ENCODE results near the gene SESN1.

The SESN1 gene

DNA sequence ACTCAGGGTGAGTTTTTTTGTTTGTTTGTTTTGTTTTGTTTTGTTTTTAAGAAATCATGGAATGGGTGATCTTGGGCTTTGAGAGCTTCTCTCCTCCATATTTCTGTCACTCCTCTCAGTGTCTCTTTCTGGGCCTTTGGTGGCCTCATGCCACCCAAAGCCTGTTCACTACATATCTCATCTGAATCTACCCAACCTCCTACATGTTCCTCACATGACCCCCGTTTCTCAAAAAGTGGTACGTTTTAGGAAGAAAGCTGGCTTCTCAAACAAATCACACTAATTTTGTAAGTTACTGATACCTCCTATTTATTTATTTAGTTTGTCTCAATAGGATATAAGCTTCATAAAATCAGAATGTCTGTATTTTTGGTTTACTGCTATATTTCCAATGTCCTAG lies 80.0 kb downstream of the SESN1 start:
- DNase-seq (ENCODE audit: low read depth, low spot score): no peak
- TF ChIP-seq, protein P1, sequence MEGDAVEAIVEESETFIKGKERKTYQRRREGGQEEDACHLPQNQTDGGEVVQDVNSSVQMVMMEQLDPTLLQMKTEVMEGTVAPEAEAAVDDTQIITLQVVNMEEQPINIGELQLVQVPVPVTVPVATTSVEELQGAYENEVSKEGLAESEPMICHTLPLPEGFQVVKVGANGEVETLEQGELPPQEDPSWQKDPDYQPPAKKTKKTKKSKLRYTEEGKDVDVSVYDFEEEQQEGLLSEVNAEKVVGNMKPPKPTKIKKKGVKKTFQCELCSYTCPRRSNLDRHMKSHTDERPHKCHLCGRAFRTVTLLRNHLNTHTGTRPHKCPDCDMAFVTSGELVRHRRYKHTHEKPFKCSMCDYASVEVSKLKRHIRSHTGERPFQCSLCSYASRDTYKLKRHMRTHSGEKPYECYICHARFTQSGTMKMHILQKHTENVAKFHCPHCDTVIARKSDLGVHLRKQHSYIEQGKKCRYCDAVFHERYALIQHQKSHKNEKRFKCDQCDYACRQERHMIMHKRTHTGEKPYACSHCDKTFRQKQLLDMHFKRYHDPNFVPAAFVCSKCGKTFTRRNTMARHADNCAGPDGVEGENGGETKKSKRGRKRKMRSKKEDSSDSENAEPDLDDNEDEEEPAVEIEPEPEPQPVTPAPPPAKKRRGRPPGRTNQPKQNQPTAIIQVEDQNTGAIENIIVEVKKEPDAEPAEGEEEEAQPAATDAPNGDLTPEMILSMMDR (IDR thresholded peaks at IDR 0.05; ENCODE audit: insufficient read depth, low read length, missing control alignments): no peak
- H3K4me3 ChIP-seq (ENCODE audit: low read depth, low read length): no peak overlapping the region
- POLR2A ChIA-PET: no interaction called here
- CTCF ChIA-PET: interaction anchor here (0.9 kb wide), 1 partner anchor 473 kb away, joined by 3 read pairs; no protein-coding TSS in a partner anchor

DNA sequence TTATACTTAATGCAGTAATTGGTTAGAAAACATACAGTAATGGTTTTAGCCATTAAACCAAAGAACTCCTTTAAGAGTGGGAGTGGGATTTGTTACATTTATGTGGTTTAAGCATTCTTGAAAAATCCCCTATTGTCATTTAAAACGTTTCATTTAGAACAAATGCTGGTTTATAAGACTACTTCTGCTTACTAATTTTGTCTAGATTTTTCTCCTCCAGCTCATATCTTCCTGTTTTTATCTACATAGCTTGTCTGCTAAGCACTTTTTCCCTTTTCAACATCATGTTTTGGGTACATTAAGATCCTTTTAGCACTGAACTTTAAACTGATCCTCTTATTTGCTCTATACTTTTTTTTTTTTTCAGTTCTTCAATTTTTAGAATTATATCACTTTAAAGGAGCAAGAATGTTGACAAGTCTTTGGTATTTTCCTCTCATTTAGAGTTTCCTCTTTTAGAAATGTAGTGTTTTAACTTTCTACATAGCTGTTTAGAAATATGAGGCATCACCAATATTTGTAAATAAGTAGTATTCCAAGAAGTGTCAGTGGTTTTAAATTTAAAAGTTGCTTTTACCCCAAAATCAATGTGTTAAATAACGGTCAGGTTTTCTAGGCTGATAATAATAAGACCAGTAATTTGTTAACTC lies 80.9 kb downstream of the SESN1 start:
- CTCF ChIA-PET: interaction anchor here (1.2 kb wide), 1 partner anchor 8 kb away, joined by 3 read pairs; no protein-coding TSS in a partner anchor
- DNase-seq (ENCODE audit: low read depth, low spot score): no peak
- POLR2A ChIA-PET: interaction anchor here (0.7 kb wide), 1 partner anchor 827 kb away, joined by 4 read pairs; no protein-coding TSS in a partner anchor
- TF ChIP-seq, protein P1 (IDR thresholded peaks at IDR 0.05; ENCODE audit: insufficient read depth, low read length, missing control alignments): no peak
- H3K4me3 ChIP-seq (ENCODE audit: low read depth, low read length): no peak overlapping the region

DNA sequence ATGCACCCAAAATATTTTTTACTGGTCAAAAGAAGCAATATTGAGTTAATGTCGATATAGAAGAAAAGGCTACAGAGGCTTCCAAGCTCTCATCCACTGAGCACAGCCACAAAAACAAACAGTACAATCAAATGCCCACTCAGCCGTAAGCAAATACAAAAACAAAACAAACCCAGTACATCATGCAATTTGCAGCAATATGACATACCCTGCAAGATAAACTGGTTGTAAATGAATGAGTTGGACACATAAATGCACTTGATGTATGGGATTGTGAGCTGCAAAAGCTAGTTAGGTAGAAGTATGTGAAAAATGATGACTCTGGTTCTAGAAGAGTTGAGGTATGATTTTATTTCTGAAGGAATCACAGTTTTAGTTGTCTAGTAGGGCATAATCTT lies 83.9 kb downstream of the SESN1 start:
- no peak for DNase-seq (ENCODE audit: low read depth, low spot score)
- POLR2A ChIA-PET: no interaction called here

DNA sequence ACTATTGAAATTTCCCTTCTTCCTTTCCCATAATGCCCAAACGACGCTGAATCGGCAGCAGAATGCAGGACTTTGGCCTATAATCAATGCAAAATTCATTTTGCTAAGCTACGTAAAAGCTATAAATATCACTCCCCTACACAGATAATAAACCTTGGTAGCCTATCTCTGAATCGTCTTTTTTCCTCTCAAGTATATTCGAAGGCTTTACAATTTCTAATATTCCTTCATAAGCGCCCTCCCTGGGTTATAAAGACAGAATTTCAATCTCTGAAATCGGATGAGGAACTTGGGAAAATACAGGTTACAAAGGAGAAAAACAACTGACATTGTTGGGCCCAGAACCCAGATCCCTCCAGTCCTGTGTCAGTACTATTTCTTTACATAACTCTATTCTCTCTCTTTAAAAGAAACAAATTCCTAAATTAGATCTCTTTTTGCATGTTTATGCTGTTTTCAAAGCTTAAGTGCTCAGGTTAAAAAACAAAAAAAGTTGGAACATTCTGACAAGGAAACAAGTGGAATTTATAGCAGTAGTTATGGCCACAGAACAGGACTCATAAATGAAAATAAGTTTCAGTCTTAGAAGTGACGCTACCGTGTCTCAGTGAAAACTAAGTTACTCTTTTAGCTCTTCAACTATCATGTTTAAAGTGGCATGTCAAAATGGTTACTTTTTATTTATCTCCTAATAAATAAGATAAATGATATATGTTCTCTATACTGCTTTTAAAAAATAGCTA lies 84.5 kb downstream of the SESN1 start:
- CTCF ChIA-PET: interaction anchor here (0.9 to 1.3 kb wide), 4 partner anchors 28 to 162 kb away, joined by 3 to 4 read pairs (median 4); partner anchors contain the start of gene ARMC2
- DNase-seq (ENCODE audit: low read depth, low spot score): no peak

More for the DNA sequence above, 83.9 kb downstream of the SESN1 start:
- no peak overlapping the region for H3K4me3 ChIP-seq (ENCODE audit: low read depth, low read length)
- TF ChIP-seq, protein P1 (IDR thresholded peaks at IDR 0.05; ENCODE audit: insufficient read depth, low read length, missing control alignments): no peak
- CTCF ChIA-PET: interaction anchor here (0.9 to 1.3 kb wide), 2 partner anchors 63 to 162 kb away, joined by 3 to 4 read pairs; partner anchors contain the start of gene ARMC2

DNA sequence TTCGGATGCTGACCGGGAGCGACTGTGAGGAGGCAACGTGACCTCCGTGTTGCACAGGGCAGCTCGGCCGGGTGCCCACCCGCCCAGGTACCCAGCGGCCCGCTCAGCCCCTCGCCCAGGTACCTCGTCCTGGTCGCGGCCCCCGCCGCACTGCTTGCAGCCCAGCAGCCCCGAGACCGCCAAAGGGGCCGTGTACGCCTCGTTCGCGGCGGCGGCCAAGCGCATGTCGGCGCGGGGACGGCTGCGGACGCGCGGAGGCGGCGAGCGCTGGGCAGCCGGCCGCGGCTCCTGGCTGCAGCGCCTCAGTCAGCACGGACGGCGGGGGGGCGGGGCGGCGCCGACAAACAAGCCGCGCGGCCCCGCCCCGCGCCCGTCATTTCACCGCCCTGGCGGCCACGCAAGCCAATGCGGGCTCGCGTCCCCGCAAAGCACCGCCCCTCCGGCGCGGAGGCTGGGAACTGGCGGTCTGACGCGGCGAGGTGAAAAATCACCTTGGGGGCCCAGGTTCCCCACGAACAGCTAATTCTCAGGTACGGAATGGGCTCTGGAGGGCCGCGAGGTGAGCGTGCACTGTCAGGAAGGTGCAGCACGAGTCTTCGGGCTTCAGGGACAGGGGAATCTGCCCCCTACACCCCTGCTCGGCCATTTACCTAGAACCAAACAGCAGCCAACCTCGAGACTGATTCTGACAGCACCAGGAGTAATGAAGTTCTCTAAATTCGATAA lies 85.2 kb downstream of the SESN1 start:
- DNase-seq (ENCODE audit: low read depth, low spot score): no peak
- ChIA-PET POLR2A (interaction anchor here (0.5 kb wide), 1 partner anchor 28 kb away, joined by 3 read pairs; no protein-coding TSS in a partner anchor), CTCF (interaction anchor here (0.9 to 1.2 kb wide), 2 partner anchors 28 to 56 kb away, joined by 3 to 4 read pairs; no protein-coding TSS in a partner anchor)
- H3K4me3 ChIP-seq (ENCODE audit: low read depth, low read length): peak overlapping the region; percentile 85
- TF ChIP-seq, protein P1 (IDR thresholded peaks at IDR 0.05; ENCODE audit: insufficient read depth, low read length, missing control alignments): no peak

More for the DNA sequence above, 84.5 kb downstream of the SESN1 start:
- POLR2A ChIA-PET: interaction anchor here (0.5 kb wide), 1 partner anchor 29 kb away, joined by 3 read pairs; no protein-coding TSS in a partner anchor
- TF ChIP-seq, protein P1 (IDR thresholded peaks at IDR 0.05; ENCODE audit: insufficient read depth, low read length, missing control alignments): no peak
- H3K4me3 ChIP-seq (ENCODE audit: low read depth, low read length): peak overlapping the region; percentile 84
